RWPE1 (cell line): ENCODE measurements around the gene CELA3A.
A peak's percentile ranks its signal among the peaks of the same experiment; 100 is the strongest.

ENCODE experiments used
- CTCF ChIA-PET: fragments of 350-600 bp; sonication (Branson Sonifier 250); formaldehyde crosslinking; extraction: SDS; loops from one replicate; lab custom pipeline; 2021; lab: Yijun Ruan, JAX
- POLR2A ChIA-PET: fragments of 400-600 bp; formaldehyde crosslinking; extraction: SDS; loops from one replicate; lab custom pipeline; 2020; ENCODE audit warnings: antibody characterized with exemption; ENCODE audit not compliant: low non-redundant PET; lab: Yijun Ruan, JAX
- DNase-seq: peaks from one replicate; pipeline ENCODE4 v3.0.0; 2012; ENCODE audit warnings: low spot score
- H3K27ac ChIP-seq: fragments of 450-650 bp; 2 replicates; pipeline ENCODE4 v1.5.1; 2017
- CTCF ChIP-seq: fragments of 450-650 bp; conservative IDR thresholded peaks from 2 replicates; pipeline ENCODE4 v1.5.1; 2017; ENCODE audit warnings: low read depth, mild to moderate bottlenecking

Gene CELA3A

GRCh38 chr1:22001409-22001808 lies at the start of gene CELA3A:
Gene CELA3A (plus strand): TSS chr1:22001657. CDS start chr1:22001675, 18 bp downstream.
- ChIA-PET POLR2A (no interaction called here), CTCF (no interaction called here)
- no peak within 1 kb of the TSS for H3K27ac ChIP-seq
- TF ChIP-seq CTCF: no peak
- DNase-seq: no peak

- H3K27ac ChIP-seq: peak overlapping the region; percentile 11; the same call in 1 of the 2 replicates
- POLR2A ChIA-PET: no interaction called here
- TF ChIP-seq CTCF: no peak
- CTCF ChIA-PET: interaction anchor here (0.5 to 0.6 kb wide), 2 partner anchors 33 to 679 kb away, joined by 3 to 5 read pairs; no protein-coding TSS in a partner anchor
- DNase-seq: no peak
Observed at GRCh38 chr1:21952786-21953520, 48.5 kb upstream of the CELA3A start.

- no peak for DNase-seq
- CTCF ChIA-PET: no interaction called here
- POLR2A ChIA-PET: no interaction called here
- no peak for TF ChIP-seq CTCF
- peak overlapping the region; percentile 87 for H3K27ac ChIP-seq
Observed at GRCh38 chr1:21955058-21955457, 46.4 kb upstream of the CELA3A start.

GRCh38 chr1:21955501-21956281 lies 45.8 kb upstream of the CELA3A start:
- DNase-seq: peak; percentile 31
- POLR2A ChIA-PET: interaction anchor here (0.6 to 1.0 kb wide), 2 partner anchors 19 to 53 kb away, joined by 3 to 4 read pairs; no protein-coding TSS in a partner anchor
- peak overlapping the region; percentile 87 for H3K27ac ChIP-seq
- CTCF ChIA-PET: interaction anchor here (0.7 to 1.4 kb wide), 2 partner anchors 16 to 67 kb away, joined by 3 to 6 read pairs; no protein-coding TSS in a partner anchor
- TF ChIP-seq CTCF: no peak

- peak; percentile 95 for DNase-seq
- H3K27ac ChIP-seq: peak overlapping the region; percentile 87
- POLR2A ChIA-PET: interaction anchor here (1.0 to 1.3 kb wide), 2 partner anchors 21 to 23 kb away, joined by 4 read pairs; no protein-coding TSS in a partner anchor
- no peak for TF ChIP-seq CTCF
- CTCF ChIA-PET: interaction anchor here (0.6 to 1.4 kb wide), 4 partner anchors 17 to 175 kb away, joined by 3 to 6 read pairs (median 3); no protein-coding TSS in a partner anchor
Observed at GRCh38 chr1:21956720-21957552, 44.5 kb upstream of the CELA3A start.
